ENCODE data around the gene RSPH4A. TPM values are rescaled to one million over a fixed set of nuclear protein-coding genes. Genes with fewer than 3 reads are reported as not detected.
"Not testable (repeated sequence)": the region's sequence is repeated elsewhere in the genome, so short reads cannot be mapped to it uniquely, and the experiment has no call there.

The RSPH4A gene
- total RNA-seq, 1 experiment from 2014 or later, result 0.04 TPM

DNA sequence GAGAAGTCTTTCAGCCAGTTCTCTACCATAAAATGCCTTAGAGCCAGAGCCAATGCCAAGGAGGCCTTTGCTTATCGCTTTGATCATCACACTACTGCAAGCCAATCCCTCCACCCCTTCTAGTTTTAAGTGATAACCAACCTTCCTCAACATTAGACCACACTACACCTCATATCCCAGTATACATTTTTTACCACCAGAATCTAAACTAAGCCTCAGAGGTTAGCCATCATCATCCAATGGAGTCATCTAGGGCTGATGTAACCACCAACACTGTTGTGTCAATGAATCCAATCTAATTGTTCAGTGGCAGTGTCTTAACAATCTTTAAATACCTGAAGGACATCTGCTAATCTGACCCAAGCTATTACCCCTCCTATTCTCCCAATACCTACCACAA lies 45.9 kb downstream of the RSPH4A start:
- intact Hi-C loops (cut with micrococcal nuclease), result no loop called here
- Histone ChIP-seq H3K36me3 (ENCODE audit: low read depth, low read length) (peaks cover 8% of the 10 kb centered on the region; the same call in 1 of the 2 replicates), H3K4me3 (ENCODE audit: low read length) (no peak overlapping the region), H3K9me3 (ENCODE audit: low read length) (no peaks in the 10 kb centered on the region), H3K4me1 (ENCODE audit: insufficient read depth, low read length) (peaks cover 21% of the 10 kb centered on the region), H3K27me3 (ENCODE audit: low read length) (no peaks in the 10 kb centered on the region), H3K4me2 (ENCODE audit: low read length) (no peak overlapping the region), H3K9ac (ENCODE audit: low read length) (no peak overlapping the region), H4K20me1 (ENCODE audit: low read length) (no peaks in the 10 kb centered on the region), H3K9me2 (replicated peaks; ENCODE audit: low read length) (no peaks in the 10 kb centered on the region), H3K27ac (ENCODE audit: low read length) (no peak overlapping the region), H3F3A (ENCODE audit: low read length, unreplicated experiment) (no peaks in the 10 kb centered on the region), H3K79me2 (ENCODE audit: low read length) (peaks cover 71% of the 10 kb centered on the region), H2AFZ (ENCODE audit: low read length) (no peak overlapping the region)
- BruUV-seq (replicated peaks), result no TSS peak
- CTCF ChIA-PET, result no interaction called here
- DNase-seq, result no peak
- TF ChIP-seq EZH2 (IDR thresholded peaks at IDR 0.05; ENCODE audit: low read length, unreplicated experiment) (no peak), EZH2phosphoT487 (IDR thresholded peaks at IDR 0.05; ENCODE audit: borderline replicate concordance, low read length) (no peak)
- TF ChIP-seq, protein P1, sequence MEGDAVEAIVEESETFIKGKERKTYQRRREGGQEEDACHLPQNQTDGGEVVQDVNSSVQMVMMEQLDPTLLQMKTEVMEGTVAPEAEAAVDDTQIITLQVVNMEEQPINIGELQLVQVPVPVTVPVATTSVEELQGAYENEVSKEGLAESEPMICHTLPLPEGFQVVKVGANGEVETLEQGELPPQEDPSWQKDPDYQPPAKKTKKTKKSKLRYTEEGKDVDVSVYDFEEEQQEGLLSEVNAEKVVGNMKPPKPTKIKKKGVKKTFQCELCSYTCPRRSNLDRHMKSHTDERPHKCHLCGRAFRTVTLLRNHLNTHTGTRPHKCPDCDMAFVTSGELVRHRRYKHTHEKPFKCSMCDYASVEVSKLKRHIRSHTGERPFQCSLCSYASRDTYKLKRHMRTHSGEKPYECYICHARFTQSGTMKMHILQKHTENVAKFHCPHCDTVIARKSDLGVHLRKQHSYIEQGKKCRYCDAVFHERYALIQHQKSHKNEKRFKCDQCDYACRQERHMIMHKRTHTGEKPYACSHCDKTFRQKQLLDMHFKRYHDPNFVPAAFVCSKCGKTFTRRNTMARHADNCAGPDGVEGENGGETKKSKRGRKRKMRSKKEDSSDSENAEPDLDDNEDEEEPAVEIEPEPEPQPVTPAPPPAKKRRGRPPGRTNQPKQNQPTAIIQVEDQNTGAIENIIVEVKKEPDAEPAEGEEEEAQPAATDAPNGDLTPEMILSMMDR (conservative IDR thresholded peaks at IDR 0.05; ENCODE audit: low read depth, low read length), result no peak
- POLR2A ChIA-PET (ENCODE audit: unreplicated experiment), result no interaction called here
- ATAC-seq, result no peak

DNA sequence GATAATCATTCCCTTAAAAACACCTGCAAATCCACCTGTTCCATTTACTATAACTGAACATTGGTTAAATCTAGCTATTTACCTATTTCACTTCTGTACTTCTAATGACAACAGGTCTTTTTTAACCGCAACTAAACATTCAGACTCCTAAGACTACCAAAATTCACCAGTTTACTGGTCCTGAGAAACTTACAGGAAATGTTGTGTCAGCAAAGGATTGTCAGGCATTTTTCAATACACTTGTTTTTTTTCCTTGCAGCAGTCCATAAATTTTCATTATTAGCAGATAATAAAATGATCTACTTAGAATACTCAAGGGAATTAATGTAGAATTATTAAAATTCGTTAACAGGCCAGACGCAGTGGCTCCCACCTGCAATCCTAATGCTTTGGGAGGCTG lies 47.0 kb downstream of the RSPH4A start:
- ChIA-PET POLR2A (ENCODE audit: unreplicated experiment) (no interaction called here), CTCF (no interaction called here)
- peaks cover 2% of the 10 kb centered on the region; the same call in 1 of the 2 replicates for H3K36me3 ChIP-seq (ENCODE audit: low read depth, low read length)
- no peak for DNase-seq
- H3K4me3 ChIP-seq (ENCODE audit: low read length), result no peak overlapping the region
- no peaks in the 10 kb centered on the region for H3K27me3 ChIP-seq (ENCODE audit: low read length)
- H3K9ac ChIP-seq (ENCODE audit: low read length), result no peak overlapping the region
- no TSS peak for BruUV-seq (replicated peaks)
- H3K4me1 ChIP-seq (ENCODE audit: insufficient read depth, low read length), result peaks cover 21% of the 10 kb centered on the region
- H3K4me2 ChIP-seq (ENCODE audit: low read length), result no peak overlapping the region
- H3K79me2 ChIP-seq (ENCODE audit: low read length), result peaks cover 82% of the 10 kb centered on the region
- TF ChIP-seq, protein P1 (conservative IDR thresholded peaks at IDR 0.05; ENCODE audit: low read depth, low read length), result no peak
- TF ChIP-seq EZH2 (IDR thresholded peaks at IDR 0.05; ENCODE audit: low read length, unreplicated experiment) (no peak), EZH2phosphoT487 (IDR thresholded peaks at IDR 0.05; ENCODE audit: borderline replicate concordance, low read length) (no peak)
- intact Hi-C loops (cut with micrococcal nuclease), result no loop called here
- H4K20me1 ChIP-seq (ENCODE audit: low read length), result no peaks in the 10 kb centered on the region
- H3F3A ChIP-seq (ENCODE audit: low read length, unreplicated experiment), result no peaks in the 10 kb centered on the region
- no peak overlapping the region for H2AFZ ChIP-seq (ENCODE audit: low read length)
- H3K27ac ChIP-seq (ENCODE audit: low read length), result no peak overlapping the region
- no peaks in the 10 kb centered on the region for H3K9me2 ChIP-seq (replicated peaks; ENCODE audit: low read length)
- ATAC-seq, result no peak
- H3K9me3 ChIP-seq (ENCODE audit: low read length), result no peaks in the 10 kb centered on the region

DNA sequence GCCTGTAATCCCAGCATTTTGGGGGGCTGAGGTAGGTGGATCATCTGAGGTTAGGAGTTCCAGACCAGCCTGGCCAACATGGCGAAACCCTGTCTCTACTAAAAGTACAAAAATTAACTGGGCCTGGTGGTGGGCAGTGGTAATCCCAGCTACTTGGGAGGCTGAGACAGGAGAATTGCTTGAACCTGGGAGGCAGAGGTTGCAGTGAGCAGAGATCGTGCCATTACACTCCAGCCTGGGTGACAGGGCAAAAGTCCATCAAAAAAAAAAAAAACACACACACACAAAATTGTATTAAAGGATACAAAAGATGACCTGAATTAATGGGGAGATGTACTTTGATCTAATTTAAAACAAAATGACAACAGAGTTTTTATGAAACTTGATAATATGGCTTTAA lies 47.9 kb downstream of the RSPH4A start:
- POLR2A ChIA-PET (ENCODE audit: unreplicated experiment); ATAC-seq; H2AFZ ChIP-seq (ENCODE audit: low read length); H3K27me3 ChIP-seq (ENCODE audit: low read length); H3K9me3 ChIP-seq (ENCODE audit: low read length); H3K27ac ChIP-seq (ENCODE audit: low read length); H3F3A ChIP-seq (ENCODE audit: low read length, unreplicated experiment); DNase-seq; BruUV-seq (replicated peaks); H3K9ac ChIP-seq (ENCODE audit: low read length); H4K20me1 ChIP-seq (ENCODE audit: low read length); H3K4me2 ChIP-seq (ENCODE audit: low read length); intact Hi-C loops (cut with micrococcal nuclease); H3K4me3 ChIP-seq (ENCODE audit: low read length); H3K9me2 ChIP-seq (replicated peaks; ENCODE audit: low read length); H3K36me3 ChIP-seq (ENCODE audit: low read depth, low read length): not testable (repeated sequence)
- Histone ChIP-seq H3K4me1 (ENCODE audit: insufficient read depth, low read length) (peaks cover 21% of the 10 kb centered on the region), H3K79me2 (ENCODE audit: low read length) (peaks cover 85% of the 10 kb centered on the region)
- CTCF ChIA-PET, result interaction anchor here (0.7 kb wide), 1 partner anchor 26 kb away, joined by 5 read pairs; no protein-coding TSS in a partner anchor

Data from PC-3 (cell line).